Sigmoid colon (tissue), 7 donors: ENCODE measurements around the gene LCE3E. TPM values are rescaled to one million over a fixed set of nuclear protein-coding genes. Genes with fewer than 3 reads are reported as not detected.

Experiments
- DNase-seq: peaks from one replicate; pipeline ENCODE4 v3.0.0-alpha.2; 2019
- H3K27ac ChIP-seq, 4 donors: fragments of 200-600 bp; sonication (generic); one replicate each; pipeline ENCODE4 v1.5.1; 2016 to 2019; ENCODE audit warnings: mild to moderate bottlenecking in 1 of 4
- H3K27me3 ChIP-seq, 3 donors: fragments of 200-600 bp; sonication (generic); one replicate each; pipeline ENCODE4 v1.5.1; 2019; ENCODE audit warnings: mild to moderate bottlenecking in 1 of 3
- H3K36me3 ChIP-seq, 4 donors: fragments of 200-600 bp; sonication (generic); one replicate each; pipeline ENCODE4 v1.5.1; 2016 to 2019
- H3K4me1 ChIP-seq, 4 donors: fragments of 200-600 bp; sonication (generic); one replicate each; pipeline ENCODE4 v1.5.1; 2017 to 2019
- H3K4me3 ChIP-seq, 4 donors: fragments of 200-600 bp; sonication (generic); one replicate each; pipeline ENCODE4 v1.5.1; 2017 to 2019; ENCODE audit warnings: mild to moderate bottlenecking in 2 of 4, moderate library complexity in 1 of 4
- H3K9me3 ChIP-seq, 4 donors: fragments of 200-600 bp in 3 of 4; sonication (generic) in 3 of 4; one replicate each; pipeline versions ENCODE4 v1.5.1 to v1.6.1; 2013 to 2019
- EP300 ChIP-seq, 4 donors: sonication (generic); formaldehyde crosslinking; IDR thresholded peaks; one replicate each; pipeline ENCODE4 v1.6.1; 2017; ENCODE audit warnings: antibody characterized with exemption in 4 of 4
- POLR2A ChIP-seq, 2 donors: fragments of 450-650 bp; IDR thresholded peaks; one replicate each; pipeline ENCODE4 v1.6.1; 2016; ENCODE audit warnings: antibody characterized with exemption in 2 of 2, mild to moderate bottlenecking in 2 of 2, moderate library complexity in 2 of 2
- POLR2AphosphoS5 ChIP-seq, 4 donors: sonication (generic); formaldehyde crosslinking; IDR thresholded peaks; one replicate each; pipeline ENCODE4 v1.6.1; 2017; ENCODE audit warnings: antibody characterized with exemption in 4 of 4
- WGBS, 2 donors: extraction: QIAGEN DNeasy Blood & Tissue Kit; methylation state at CpG; one replicate each; pipeline ENCODE4 v1.1.7; 2013; 5-methylcytosine and 5-hydroxymethylcytosine counted together
- intact Hi-C: fragments of 100-400 bp; cut with DNase I; formaldehyde crosslinking; loops from one replicate; pipeline ENCODE4 v1.15.1; 2023
- polyA plus RNA-seq, 3 donors: library from polyadenylated mRNA; stranded (reverse); fragments of 200-250 nt; gene quantifications; one replicate each; pipeline ENCODE4 v1.2.3, GENCODE V29; 2013
- total RNA-seq, 4 donors: library from RNA; depleted of rRNA; stranded (reverse); fragments of >200 nt; gene quantifications; one replicate each; pipeline ENCODE4 v1.1.0, GENCODE V29; 2016
- TF ChIP-seq, protein P1 (sequence below), 4 experiments: fragments of 450-650 bp in 3 of 4; fragments of 200-600 bp in 1 of 4; IDR thresholded peaks; one replicate each; pipeline ENCODE4 v1.5.1; 2016 to 2019; ENCODE audit warnings: antibody characterized with exemption in 4 of 4, mild to moderate bottlenecking in 3 of 4, moderate library complexity in 2 of 4
- donor health status: healthy with polysubstance abuse.
- donor health status: Bipolar disorder and iron deficiency.
- donor health status: healthy.

Gene LCE3E, protein sequence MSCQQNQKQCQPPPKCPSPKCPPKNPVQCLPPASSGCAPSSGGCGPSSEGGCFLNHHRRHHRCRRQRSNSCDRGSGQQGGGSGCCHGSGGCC
- total RNA-seq (not detected), polyA plus RNA-seq (not detected)

DNA sequence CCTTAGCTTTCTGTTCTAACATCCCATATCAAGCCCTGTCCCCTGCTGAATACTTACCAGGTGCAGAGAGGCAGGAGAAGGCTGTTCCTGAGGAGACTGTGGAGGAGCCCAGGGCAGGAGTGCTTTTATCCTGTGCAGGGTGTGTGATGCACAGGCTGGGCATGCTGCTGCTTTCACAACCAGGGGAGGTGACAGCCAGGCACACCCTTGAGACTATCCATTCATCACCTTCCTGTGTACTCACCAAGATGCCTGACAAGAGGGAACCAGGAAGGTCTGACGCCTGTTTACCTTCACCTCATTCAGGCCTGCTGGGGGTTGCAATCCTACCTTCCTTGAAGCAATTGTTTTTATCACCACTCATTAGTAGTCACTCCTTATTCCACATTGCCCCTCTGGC lies at the start of gene LCE3E:
TSS of gene LCE3E (minus strand) at position 100 of the 400 bp plus-strand sequence. CDS start 572 bp downstream, outside the sequence.
- Histone ChIP-seq H3K27me3 (no peaks in the 10 kb centered on the region), H3K4me3 (no peak within 1 kb of the TSS), H3K27ac (no peak within 1 kb of the TSS), H3K36me3 (no peaks in the 10 kb centered on the region), H3K9me3 (peaks cover 0 to 9% (median 7%) of the 10 kb centered on the region in 4 donors), H3K4me1 (no peaks in the 10 kb centered on the region)
- DNase-seq = no peak
- intact Hi-C loops = no loop called here
- 15 to 70% methylated on average over 1 of the region's 1 CpG for WGBS, 2 donors
- TF ChIP-seq EP300 (IDR thresholded peaks at IDR 0.05) = no peak
- TF ChIP-seq, protein P1, sequence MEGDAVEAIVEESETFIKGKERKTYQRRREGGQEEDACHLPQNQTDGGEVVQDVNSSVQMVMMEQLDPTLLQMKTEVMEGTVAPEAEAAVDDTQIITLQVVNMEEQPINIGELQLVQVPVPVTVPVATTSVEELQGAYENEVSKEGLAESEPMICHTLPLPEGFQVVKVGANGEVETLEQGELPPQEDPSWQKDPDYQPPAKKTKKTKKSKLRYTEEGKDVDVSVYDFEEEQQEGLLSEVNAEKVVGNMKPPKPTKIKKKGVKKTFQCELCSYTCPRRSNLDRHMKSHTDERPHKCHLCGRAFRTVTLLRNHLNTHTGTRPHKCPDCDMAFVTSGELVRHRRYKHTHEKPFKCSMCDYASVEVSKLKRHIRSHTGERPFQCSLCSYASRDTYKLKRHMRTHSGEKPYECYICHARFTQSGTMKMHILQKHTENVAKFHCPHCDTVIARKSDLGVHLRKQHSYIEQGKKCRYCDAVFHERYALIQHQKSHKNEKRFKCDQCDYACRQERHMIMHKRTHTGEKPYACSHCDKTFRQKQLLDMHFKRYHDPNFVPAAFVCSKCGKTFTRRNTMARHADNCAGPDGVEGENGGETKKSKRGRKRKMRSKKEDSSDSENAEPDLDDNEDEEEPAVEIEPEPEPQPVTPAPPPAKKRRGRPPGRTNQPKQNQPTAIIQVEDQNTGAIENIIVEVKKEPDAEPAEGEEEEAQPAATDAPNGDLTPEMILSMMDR (IDR thresholded peaks at IDR 0.05) = no peak
- TF ChIP-seq POLR2A (IDR thresholded peaks at IDR 0.05) = no peak
- no peak for TF ChIP-seq POLR2AphosphoS5 (IDR thresholded peaks at IDR 0.05)

- Histone ChIP-seq H3K27ac (no peak within 1 kb of the TSS), H3K9me3 (peaks cover 0 to 5% (median 4%) of the 10 kb centered on the region in 4 donors), H3K27me3 (no peaks in the 10 kb centered on the region), H3K36me3 (no peaks in the 10 kb centered on the region), H3K4me3 (no peak within 1 kb of the TSS), H3K4me1 (no peaks in the 10 kb centered on the region)
- intact Hi-C loops = no loop called here
- DNase-seq = no peak
- WGBS, 2 donors = 85 to 89% methylated on average over 1 of the region's 1 CpG
- TF ChIP-seq POLR2AphosphoS5 (IDR thresholded peaks at IDR 0.05) = no peak
- TF ChIP-seq POLR2A (IDR thresholded peaks at IDR 0.05) = no peak
- no peak for TF ChIP-seq EP300 (IDR thresholded peaks at IDR 0.05)
- TF ChIP-seq, protein P1 (IDR thresholded peaks at IDR 0.05) = no peak
Observed at GRCh38 chr1:152613511-152613910, 46.9 kb upstream of the LCE3E start, which contains the start of gene LCE3B. LCE3B (plus strand) TSS chr1:152613811; CDS start chr1:152613811, 0 bp downstream.

- intact Hi-C loops = no loop called here
- H3K4me3 ChIP-seq = no peak within 1 kb of the TSS
- TF ChIP-seq EP300 (IDR thresholded peaks at IDR 0.05) (no peak), POLR2A (IDR thresholded peaks at IDR 0.05) (no peak), POLR2AphosphoS5 (IDR thresholded peaks at IDR 0.05) (no peak)
- TF ChIP-seq, protein P1 (IDR thresholded peaks at IDR 0.05) = no peak
- WGBS, 2 donors = 69 to 73% methylated on average over 4 of the region's 4 CpGs
- DNase-seq = no peak
- H3K27me3 ChIP-seq = no peaks in the 10 kb centered on the region
- no peak within 1 kb of the TSS for H3K27ac ChIP-seq
- H3K9me3 ChIP-seq = no peaks in the 10 kb centered on the region
- H3K4me1 ChIP-seq = no peaks in the 10 kb centered on the region
- H3K36me3 ChIP-seq = no peaks in the 10 kb centered on the region
Observed at GRCh38 chr1:152599934-152600333, 33.4 kb upstream of the LCE3E start, which contains the start of gene LCE3C. LCE3C (plus strand) TSS chr1:152600234; CDS start chr1:152600732, 498 bp downstream.

DNA sequence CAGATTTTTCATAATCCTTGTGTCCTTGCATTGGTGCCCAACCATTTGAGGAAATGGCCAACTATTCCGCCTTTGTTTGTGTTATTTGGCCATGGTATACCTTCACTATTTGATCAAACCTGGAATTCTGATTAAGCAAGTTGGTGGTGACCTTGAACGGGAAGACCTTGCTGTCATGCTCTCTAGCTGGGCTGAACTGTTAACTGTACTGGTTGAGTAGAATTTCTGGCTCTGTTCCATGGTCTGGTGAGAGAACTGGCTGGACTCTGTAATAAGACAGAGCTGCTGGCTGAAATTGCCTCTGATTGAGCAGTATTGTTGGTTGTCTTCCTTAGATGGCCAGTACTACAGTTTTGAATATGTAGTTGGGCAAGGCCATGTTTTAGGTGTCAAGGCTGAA lies 30.4 kb upstream of the LCE3E start:
- H3K4me1 ChIP-seq = no peaks in the 10 kb centered on the region
- H3K9me3 ChIP-seq = no peaks in the 10 kb centered on the region
- TF ChIP-seq POLR2A (IDR thresholded peaks at IDR 0.05) = no peak
- intact Hi-C loops = no loop called here
- no peaks in the 10 kb centered on the region for H3K27me3 ChIP-seq
- DNase-seq = no peak
- no peak overlapping the region for H3K4me3 ChIP-seq
- no peak overlapping the region for H3K27ac ChIP-seq
- H3K36me3 ChIP-seq = no peaks in the 10 kb centered on the region
- 86 to 91% methylated on average over 2 of the region's 2 CpGs for WGBS, 2 donors

DNA sequence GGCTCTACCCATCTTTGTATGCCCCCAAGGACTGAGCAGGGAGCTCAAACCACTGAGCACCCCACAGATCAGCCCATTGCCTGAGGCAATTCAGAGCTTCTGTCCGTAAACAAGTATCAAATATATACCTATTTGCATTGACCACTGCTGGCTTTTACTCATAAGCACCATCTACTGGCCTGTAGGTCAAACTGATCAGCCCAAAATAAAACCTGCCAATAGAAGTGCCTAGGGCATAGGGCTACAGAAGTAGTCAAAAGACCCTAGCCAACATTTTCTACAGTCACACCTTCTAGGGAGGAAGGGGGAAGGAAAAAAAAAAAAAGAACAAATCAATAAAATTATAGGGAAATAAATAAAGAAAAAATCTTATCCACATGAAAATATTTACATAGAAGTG lies 19.0 kb upstream of the LCE3E start:
- WGBS, 2 donors = 34 to 59% methylated on average over 1 of the region's 1 CpG
- DNase-seq = no peak
- Histone ChIP-seq H3K27ac (no peak overlapping the region), H3K9me3 (peaks cover 0 to 3% (median 0%) of the 10 kb centered on the region in 4 donors), H3K4me3 (no peak overlapping the region), H3K27me3 (no peaks in the 10 kb centered on the region), H3K36me3 (no peaks in the 10 kb centered on the region), H3K4me1 (no peaks in the 10 kb centered on the region)
- TF ChIP-seq POLR2AphosphoS5 (IDR thresholded peaks at IDR 0.05) (no peak), POLR2A (IDR thresholded peaks at IDR 0.05) (no peak), EP300 (IDR thresholded peaks at IDR 0.05) (no peak)
- TF ChIP-seq, protein P1 (IDR thresholded peaks at IDR 0.05) = no peak
- intact Hi-C loops = no loop called here
